Activated CD4-positive, CD25-positive, alpha-beta regulatory T cell (primary cell): ENCODE results near the gene TXK.

Experiments
- DNase-seq, 4 experiments: peaks; one replicate each; lab custom pipeline; 2025; lab: John Stamatoyannopoulos, UW

Gene TXK

GRCh38 chr4:48051078-48051477, 83.0 kb downstream of the TXK start:
- no peak for DNase-seq

- DNase-seq: no peak
Measured at GRCh38 chr4:48049483-48049882, 84.6 kb downstream of the TXK start.

DNA sequence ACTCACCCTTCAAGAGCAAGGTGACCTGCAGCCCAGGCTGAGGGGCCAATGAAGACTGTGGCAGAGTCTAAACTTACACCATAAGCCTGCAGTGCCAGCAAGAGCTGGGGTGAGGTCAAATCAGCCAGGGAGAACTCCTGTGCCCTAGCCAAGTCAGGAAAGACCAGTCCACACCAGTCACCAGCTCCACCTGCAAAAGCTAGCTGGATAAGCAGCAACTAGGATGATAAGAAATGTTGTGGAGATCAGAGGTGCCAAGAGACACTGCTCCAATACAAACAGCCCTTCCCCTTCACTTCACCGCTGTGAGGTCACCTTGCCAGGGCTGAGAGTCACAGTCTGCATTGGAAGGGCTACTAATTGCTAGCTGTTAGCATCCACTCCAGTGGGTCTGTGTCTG, 86.2 kb downstream of the TXK start:
- DNase-seq: no peak

- DNase-seq: peak in 2 of 4 experiments; percentile 13 to 36
Measured at GRCh38 chr4:48047421-48047844, 86.6 kb downstream of the TXK start.

GRCh38 chr4:48046059-48046458, 88.0 kb downstream of the TXK start:
- no peak for DNase-seq

GRCh38 chr4:48044298-48044697, 89.8 kb downstream of the TXK start:
- no peak for DNase-seq

DNA sequence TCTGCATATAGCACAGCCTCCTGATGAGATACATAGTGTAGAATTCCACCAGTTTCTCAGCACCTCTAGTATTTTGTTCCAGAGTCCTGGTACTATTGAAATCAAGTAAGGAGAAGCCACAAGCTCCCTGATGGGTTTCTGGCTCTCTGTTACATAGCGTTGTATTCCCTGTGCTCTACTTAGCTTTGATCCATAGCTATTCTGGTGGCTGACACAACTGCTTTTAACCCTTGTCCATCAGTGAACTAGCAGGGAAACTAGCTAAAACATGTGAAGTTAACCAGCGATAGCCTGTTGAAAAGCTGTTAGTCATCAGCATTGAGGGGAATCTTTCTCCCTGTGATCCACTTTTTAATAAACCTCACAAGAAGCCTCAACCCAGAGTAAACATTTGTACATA, 90.5 kb downstream of the TXK start:
- no peak for DNase-seq

DNA sequence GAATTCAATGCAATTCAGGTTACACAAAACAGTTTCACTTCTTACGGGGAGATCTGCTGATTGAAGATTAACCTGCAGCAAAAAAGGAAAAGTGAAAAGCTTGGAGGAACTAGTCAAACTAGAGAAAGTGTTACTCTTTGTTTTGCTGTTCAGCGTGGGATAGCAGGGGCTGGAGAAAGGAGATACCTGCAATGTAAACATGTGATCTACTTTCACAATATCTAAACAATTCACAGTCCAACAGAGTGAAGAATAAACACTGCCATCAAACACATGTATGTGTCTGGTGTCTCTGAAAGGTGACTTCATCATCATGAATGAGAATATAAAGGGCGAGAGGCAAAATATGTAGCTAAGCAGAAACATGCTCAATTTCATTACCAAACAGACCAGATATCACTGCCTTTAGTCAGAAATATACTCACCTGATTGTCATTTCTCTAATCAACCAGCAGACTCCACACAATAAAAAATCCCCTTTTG, 91.0 kb downstream of the TXK start:
- DNase-seq: no peak

GRCh38 chr4:48041535-48042137, 92.4 kb downstream of the TXK start:
- no peak for DNase-seq

DNA sequence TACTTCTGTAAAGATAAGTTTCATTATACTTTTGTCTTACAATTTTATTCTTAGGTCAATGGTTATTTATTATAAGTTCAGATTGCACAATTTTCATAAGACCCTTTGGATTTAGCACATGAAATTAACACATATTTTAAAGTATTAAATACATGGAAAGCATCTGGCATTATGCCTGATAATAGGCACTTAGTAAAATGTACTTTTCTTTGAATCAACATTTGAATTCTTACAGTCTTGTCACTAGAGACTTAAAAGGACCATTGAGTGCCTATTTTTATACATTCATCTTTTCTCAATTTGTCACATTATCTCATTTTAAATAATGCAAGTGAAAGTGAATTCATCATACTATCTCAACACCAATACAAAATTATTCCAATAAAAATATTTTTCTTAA, 94.5 kb downstream of the TXK start:
- DNase-seq: no peak

- DNase-seq: no peak
Measured at GRCh38 chr4:48038666-48039065, 95.4 kb downstream of the TXK start.

DNA sequence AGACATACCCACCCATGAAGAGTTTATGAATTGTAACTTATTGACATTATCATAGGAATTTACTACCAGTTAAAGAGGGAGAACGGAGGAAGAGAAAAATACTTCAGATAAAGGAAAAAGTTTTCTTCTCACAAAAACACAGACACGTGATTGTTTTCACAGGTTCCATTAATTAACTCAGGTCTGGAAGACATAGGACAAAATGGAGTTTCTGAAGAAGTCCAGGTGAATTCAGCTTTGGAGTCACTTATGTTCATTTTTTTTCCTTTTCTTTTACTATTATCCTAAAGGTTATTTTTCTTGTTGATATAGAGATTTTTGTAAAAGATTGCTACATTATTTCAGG, 97.0 kb downstream of the TXK start:
- DNase-seq: no peak

- DNase-seq: no peak
Measured at GRCh38 chr4:48035952-48036351, 98.1 kb downstream of the TXK start.

DNA sequence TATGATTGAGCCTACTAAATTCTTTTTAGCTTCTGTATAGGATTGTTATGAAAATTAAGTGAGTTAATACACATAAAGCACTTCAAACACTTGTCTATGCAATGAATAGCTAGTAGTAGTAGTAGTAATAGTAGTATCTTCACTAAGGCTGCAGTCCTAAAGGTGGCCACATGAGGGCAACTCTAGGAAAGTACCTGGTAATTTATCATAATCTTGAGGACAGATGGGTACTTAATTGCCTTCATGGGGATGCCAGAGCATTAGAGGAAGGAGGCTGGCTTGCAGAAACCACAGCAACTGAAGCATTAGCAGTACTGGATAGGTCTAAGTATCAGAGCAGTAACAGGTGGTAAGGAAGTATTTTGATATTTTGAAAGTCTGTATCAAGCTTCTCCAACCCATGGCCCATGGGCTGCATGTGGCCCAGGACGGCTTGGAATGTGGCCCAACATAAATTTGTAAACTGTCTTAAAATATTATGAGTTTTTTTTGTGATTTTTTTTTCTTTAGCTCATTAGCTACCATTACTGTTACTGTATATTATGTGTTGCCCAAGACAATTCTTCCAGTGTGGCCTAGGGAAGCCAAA, 100.1 kb downstream of the TXK start:
- DNase-seq: peak; percentile 8 to 30 (median 22)

- DNase-seq: no peak
Measured at GRCh38 chr4:48033412-48033811, 100.6 kb downstream of the TXK start.

GRCh38 chr4:48032721-48033120, 101.3 kb downstream of the TXK start:
- no peak for DNase-seq

GRCh38 chr4:48031802-48032525, 102.1 kb downstream of the TXK start:
- no peak for DNase-seq

- DNase-seq: no peak
Measured at GRCh38 chr4:48030470-48030869, 103.6 kb downstream of the TXK start.

DNA sequence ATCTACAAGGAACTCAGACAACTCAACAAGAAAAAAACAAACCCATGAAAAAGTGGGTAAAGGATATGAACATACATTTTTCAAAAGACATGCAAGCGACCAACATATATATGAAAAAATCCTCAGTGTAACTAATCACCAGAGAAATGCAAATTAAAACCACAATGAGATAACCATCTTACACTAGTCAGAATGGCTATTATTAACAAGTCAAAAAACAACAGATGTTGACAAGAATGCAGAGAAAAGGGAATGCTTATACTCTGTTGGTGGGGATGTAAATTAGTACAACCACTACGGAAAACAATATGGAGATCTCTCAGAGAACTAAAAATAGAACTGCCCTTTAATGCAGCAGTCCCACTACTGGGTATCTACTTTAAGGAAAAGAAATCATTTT, 105.4 kb downstream of the TXK start:
- no peak for DNase-seq

- DNase-seq: no peak
Measured at GRCh38 chr4:48027653-48028052, 106.4 kb downstream of the TXK start.

GRCh38 chr4:48025005-48025404, 109.0 kb downstream of the TXK start:
- no peak for DNase-seq

- DNase-seq: no peak
Measured at GRCh38 chr4:48024522-48024921, 109.5 kb downstream of the TXK start.

DNA sequence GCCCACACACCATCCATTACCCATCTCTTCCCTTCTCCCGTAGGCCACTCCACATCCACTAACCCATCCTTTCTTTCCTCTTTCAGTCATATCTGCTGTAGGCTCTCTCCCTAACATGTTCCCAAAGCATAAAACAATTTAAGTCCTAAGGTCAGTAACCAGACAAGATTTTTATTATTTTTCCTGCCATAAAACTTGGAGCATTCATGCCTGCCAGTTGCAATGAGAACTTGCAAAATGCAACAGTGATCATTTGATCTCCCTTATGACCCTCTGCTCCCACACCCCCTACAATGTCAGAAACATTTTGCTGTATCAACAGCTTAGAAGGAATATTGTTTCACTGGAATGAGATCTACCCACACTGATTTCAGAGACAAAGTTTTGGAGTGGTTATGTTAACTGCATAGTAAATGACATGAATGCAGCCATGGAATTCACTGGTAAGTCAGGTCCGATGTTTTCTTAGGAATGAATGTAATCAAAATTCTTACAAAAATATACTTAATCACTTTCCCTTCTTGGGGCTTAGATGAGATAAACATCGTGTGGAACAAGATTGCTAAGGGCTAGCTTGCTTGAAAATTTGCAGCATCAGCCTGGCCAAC, 111.8 kb downstream of the TXK start:
- no peak for DNase-seq
